HG03066 (cell line): ENCODE results near the gene CA12.

ENCODE experiments used
- ATAC-seq: cut with Tn5 transposase; IDR thresholded peaks from one replicate; pipeline ENCODE4 v1.9.1; 2021; ENCODE audit warnings: low read depth; ENCODE audit not compliant: unreplicated experiment

Gene CA12

DNA sequence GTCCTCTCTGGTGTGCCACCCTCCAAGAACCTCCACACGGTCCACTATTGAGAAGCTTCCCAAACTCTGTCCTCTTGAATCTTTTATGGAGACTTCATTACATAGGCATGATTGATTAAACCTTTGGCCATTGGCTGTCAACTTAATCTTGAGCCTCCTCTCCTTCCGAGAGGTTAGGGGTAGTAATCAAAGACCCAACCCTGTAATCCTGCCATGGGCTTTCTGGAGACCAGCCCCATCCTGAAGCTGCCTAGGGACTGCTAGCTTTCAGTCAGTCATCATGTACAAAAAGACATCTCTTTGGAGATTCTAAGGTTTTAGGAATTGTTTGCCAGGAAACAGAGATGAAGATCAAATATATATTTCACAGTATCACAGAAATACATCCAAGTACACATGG is 67.2 kb downstream of the CA12 start:
- ATAC-seq = no peak

GRCh38 chr15:63313825-63314224 is 67.8 kb downstream of the CA12 start:
- no peak for ATAC-seq

DNA sequence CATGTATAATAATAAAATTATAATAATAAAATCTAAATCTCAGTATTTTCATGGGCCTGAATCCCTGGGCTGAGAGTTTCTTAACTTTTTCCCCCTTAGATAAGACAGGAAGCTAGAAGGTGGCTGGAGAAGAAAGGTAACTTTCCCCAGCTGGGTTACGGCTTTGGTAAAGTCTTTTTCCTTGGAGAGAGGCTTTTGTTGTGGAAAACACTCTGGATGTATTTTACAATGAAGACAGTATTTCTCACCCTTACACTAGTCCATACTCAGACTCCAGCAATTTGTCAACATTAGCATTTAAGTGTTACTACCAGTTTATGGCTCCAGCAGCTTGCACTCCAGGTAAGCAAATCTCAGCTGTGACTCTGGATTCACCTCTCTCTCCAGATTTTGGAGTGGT is 69.4 kb downstream of the CA12 start:
- no peak for ATAC-seq

DNA sequence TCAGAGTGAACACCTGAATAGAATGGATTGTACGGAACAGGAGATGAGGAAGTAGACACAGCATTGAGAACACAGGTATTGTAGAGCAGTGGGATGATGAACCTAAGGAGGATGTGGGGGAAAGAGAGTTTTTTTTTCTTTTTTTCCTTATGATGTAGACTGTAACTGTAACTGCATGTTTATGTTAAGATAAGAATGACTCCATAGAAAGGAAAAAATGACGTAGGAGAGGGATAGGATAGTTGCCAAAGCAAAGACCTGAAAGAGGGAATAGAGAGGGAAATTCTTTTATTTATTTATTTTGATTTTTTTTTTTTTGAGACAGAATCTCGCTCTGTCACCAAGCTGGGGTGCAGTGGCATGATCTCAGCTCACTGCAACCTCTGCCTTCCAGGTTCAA is 71.0 kb downstream of the CA12 start:
- ATAC-seq = no peak

DNA sequence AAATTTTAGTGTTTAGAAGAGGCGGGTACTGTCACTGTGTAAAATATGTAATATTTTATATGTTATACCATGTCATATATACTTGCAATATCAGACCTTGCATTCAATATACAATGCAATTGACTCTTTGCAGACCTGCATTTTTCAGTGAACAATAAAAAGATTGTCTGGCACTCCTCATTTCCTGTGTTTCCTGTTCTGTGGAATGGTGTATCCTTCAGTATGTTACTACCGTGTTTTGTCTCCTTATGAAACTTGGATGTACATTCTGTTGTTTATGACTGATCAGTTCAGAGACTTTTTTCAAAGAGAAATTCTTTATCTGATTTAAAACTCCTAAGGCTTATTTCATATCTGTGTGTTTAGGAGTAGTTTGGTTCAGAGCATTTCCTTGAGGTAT is 72.7 kb downstream of the CA12 start:
- no peak for ATAC-seq

DNA sequence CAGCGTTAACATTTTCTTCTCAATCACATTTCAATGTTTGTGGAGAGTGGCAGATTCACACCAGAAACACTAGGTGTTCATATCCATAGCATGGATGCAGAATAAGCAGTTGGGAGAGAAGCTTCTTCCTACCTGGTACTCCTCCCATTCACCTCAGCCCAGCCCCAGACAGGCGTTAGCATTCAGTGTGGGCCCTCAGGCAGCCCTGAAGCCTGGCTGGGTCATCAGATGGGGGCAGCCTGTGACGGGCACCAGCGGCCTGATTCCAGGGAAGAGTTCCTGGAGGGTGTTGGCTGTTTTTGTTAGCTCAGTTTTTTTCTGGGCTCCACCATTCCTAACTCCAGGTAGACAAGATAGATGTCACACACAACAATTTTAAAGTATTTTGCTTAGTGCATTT is 73.2 kb downstream of the CA12 start:
- ATAC-seq = no peak

GRCh38 chr15:63306492-63307073 is 75.1 kb downstream of the CA12 start:
- no peak for ATAC-seq

- no peak for ATAC-seq
Observed at GRCh38 chr15:63305260-63305659, 76.4 kb downstream of the CA12 start.

GRCh38 chr15:63301088-63301487 is 80.6 kb downstream of the CA12 start:
- no peak for ATAC-seq

GRCh38 chr15:63299943-63300575 is 81.6 kb downstream of the CA12 start:
- ATAC-seq = no peak

GRCh38 chr15:63296195-63296594 is 85.5 kb downstream of the CA12 start:
- no peak for ATAC-seq

- no peak for ATAC-seq
Observed at GRCh38 chr15:63295341-63295740, 86.3 kb downstream of the CA12 start.

- ATAC-seq = no peak
Observed at GRCh38 chr15:63294359-63294758, 87.3 kb downstream of the CA12 start.

- ATAC-seq = no peak
Observed at GRCh38 chr15:63292771-63293170, 88.9 kb downstream of the CA12 start.

GRCh38 chr15:63292241-63292640 is 89.4 kb downstream of the CA12 start:
- ATAC-seq = no peak

- ATAC-seq = no peak
Observed at GRCh38 chr15:63291507-63291906, 90.1 kb downstream of the CA12 start.

GRCh38 chr15:63288778-63289378 is 92.8 kb downstream of the CA12 start:
- ATAC-seq = no peak

DNA sequence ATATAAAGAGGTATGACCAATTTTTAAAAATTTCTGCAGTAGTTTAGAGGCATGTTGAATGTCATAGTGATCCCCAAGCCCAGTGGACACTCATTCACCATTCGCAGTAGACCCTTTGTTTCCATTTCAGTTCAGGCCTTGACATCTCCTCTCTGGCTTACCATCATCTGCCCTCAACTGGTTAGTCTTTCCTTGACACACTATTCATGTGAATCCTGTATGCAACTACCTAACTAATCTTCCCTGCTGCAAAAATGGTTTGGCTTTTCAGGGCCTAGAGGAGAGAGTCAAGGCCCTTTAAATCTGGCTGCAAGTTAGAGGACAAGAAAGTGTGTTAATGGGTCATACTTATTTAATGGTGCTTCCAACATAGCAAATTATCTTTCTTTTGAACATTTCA is 93.3 kb downstream of the CA12 start:
- no peak for ATAC-seq

DNA sequence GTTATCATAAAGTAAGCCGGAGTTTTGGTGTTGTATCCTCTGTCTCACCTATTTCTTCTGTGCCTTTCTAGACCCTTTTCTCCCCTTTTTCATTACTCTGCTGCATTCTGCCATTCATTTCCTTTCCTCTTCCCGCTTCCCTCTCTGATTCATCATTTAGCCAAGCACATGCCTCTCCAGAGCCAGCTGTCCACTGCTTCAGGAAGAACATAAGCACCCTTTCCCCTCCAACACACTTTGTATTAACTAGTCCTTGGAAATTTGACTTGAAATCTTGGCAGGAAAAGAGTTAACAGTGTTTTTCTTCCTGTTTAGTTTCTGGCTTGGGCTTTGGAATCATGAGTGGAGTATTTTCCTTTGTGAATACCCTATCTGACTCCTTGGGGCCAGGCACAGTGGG is 94.5 kb downstream of the CA12 start:
- ATAC-seq = no peak

GRCh38 chr15:63284335-63284734 is 97.3 kb downstream of the CA12 start:
- ATAC-seq = no peak

- ATAC-seq = no peak
Observed at GRCh38 chr15:63283126-63283525, 98.5 kb downstream of the CA12 start.

DNA sequence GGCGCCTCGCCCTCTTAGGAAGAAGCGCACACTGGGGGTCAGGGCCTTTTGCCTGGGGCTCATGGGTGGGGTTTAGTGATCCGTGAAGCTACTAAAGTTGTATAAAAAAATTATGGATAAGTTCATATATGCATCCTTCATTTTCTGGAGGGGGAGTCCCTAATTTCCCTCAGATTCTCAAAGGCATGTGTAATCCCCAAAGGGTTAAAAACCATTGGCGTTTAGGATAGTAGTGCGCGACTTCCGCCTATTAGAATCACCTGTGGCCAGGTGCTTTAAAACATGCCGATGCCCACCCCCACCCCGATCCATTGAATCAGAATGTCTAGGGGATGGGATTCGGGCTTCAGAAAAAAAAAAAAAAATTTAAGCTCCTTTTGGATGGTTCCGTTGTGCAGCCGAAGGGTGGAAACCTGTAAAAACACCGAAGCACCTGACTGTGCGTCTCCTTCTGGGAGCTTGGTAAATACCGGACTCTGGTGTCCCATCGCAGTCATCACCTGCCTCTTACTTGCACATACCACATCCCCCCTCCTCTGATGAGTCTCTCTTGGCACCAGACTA is 103.7 kb downstream of the CA12 start:
- no peak for ATAC-seq
